Neural cell (in vitro differentiated cells): Measurements from ENCODE around the gene ZNF883. TPM values are rescaled to one million over a fixed set of nuclear protein-coding genes. Genes with fewer than 3 reads are reported as not detected.

Experiments
- H2AFZ ChIP-seq: fragments of 200-600, 300-800 bp; sonication (generic), shearing (Covaris generic); 2 replicates; pipeline ENCODE4 v1.6.0; 2014; ENCODE audit warnings: low read depth, mild to moderate bottlenecking, antibody characterized with exemption, low read length, moderate library complexity
- H3F3A ChIP-seq: fragments of 200-600 bp; shearing (Covaris generic); 2 replicates; pipeline ENCODE4 v1.6.1; 2016; ENCODE audit warnings: mild to moderate bottlenecking, moderate library complexity, mixed read lengths, antibody characterized with exemption, low read length; ENCODE audit not compliant: insufficient read depth, poor library complexity, severe bottlenecking
- H3K27ac ChIP-seq: fragments of 200-600, 300-800 bp; sonication (generic), shearing (Covaris generic); 2 replicates; pipeline ENCODE4 v1.5.1; 2014; ENCODE audit warnings: mild to moderate bottlenecking, low read length, moderate library complexity
- H3K27me3 ChIP-seq: fragments of 300-800, 200-600 bp; sonication (generic), shearing (Covaris generic); 2 replicates; pipeline ENCODE4 v1.6.0; 2014; ENCODE audit warnings: mild to moderate bottlenecking, low read depth, low read length, moderate library complexity; ENCODE audit not compliant: insufficient read depth
- H3K36me3 ChIP-seq: fragments of 300-800, 200-600 bp; sonication (generic), shearing (Covaris generic); 2 replicates; pipeline ENCODE4 v1.5.1; 2014; ENCODE audit warnings: mild to moderate bottlenecking, antibody characterized with exemption, low read length, moderate library complexity; ENCODE audit not compliant: insufficient read depth
- H3K4me2 ChIP-seq: fragments of 300-800, 200-600 bp; sonication (generic), shearing (Covaris generic); 2 replicates; pipeline ENCODE4 v1.6.0; 2014; ENCODE audit warnings: mild to moderate bottlenecking, low read length
- H3K4me3 ChIP-seq: fragments of 300-800, 200-600 bp; sonication (generic), shearing (Covaris generic); 2 replicates; pipeline ENCODE4 v1.5.1; 2014; ENCODE audit warnings: mild to moderate bottlenecking, low read length, moderate library complexity
- H3K79me2 ChIP-seq: fragments of 200-600 bp; shearing (Covaris generic); replicated peaks from 2 replicates; pipeline ENCODE4 v1.6.0; 2014; ENCODE audit warnings: mild to moderate bottlenecking, low read length, moderate library complexity; ENCODE audit not compliant: insufficient read depth
- H3K9ac ChIP-seq: fragments of 300-800, 200-600 bp; sonication (generic), shearing (Covaris generic); 2 replicates; pipeline ENCODE4 v1.6.1; 2016; ENCODE audit warnings: mild to moderate bottlenecking, low read length, mixed read lengths
- H3K9me2 ChIP-seq: fragments of 200-600 bp; shearing (Covaris generic); 2 replicates; pipeline ENCODE4 v1.6.1; 2016; ENCODE audit warnings: mild to moderate bottlenecking, low read length, mixed read lengths; ENCODE audit not compliant: insufficient read depth
- H3K9me3 ChIP-seq: fragments of 200-600, 300-800 bp; sonication (generic), shearing (Covaris generic); 2 replicates; pipeline ENCODE4 v1.6.1; 2016; ENCODE audit warnings: mild to moderate bottlenecking, mixed run types, low read length, moderate library complexity, mixed read lengths
- H4K20me1 ChIP-seq: fragments of 200-600 bp; shearing (Covaris generic); 2 replicates; pipeline ENCODE4 v1.6.1; 2016; ENCODE audit warnings: mild to moderate bottlenecking, mixed run types; ENCODE audit not compliant: insufficient read depth
- EP300 ChIP-seq: fragments of 450-650 bp; conservative IDR thresholded peaks from 2 replicates; pipeline ENCODE4 v1.6.1; 2014; ENCODE audit warnings: antibody characterized with exemption, mild to moderate bottlenecking, moderate library complexity; ENCODE audit not compliant: poor library complexity, severe bottlenecking
- EZH2 ChIP-seq: fragments of 200-600, 300-800 bp; shearing (Covaris generic), sonication (generic); IDR thresholded peaks from 2 replicates; pipeline ENCODE4 v1.6.1; 2014; ENCODE audit warnings: antibody characterized with exemption, low read length, borderline replicate concordance, mild to moderate bottlenecking; ENCODE audit not compliant: insufficient read depth, poor library complexity, severe bottlenecking
- MXI1 ChIP-seq: fragments of 450-650 bp; conservative IDR thresholded peaks from 2 replicates; pipeline ENCODE4 v1.6.1; 2014; ENCODE audit warnings: antibody characterized with exemption, mild to moderate bottlenecking; ENCODE audit not compliant: poor library complexity, severe bottlenecking
- POLR2AphosphoS5 ChIP-seq: IDR thresholded peaks from 2 replicates; pipeline ENCODE4 v1.6.1; 2012
- RAD21 ChIP-seq: fragments of 450-650 bp; conservative IDR thresholded peaks from 2 replicates; pipeline ENCODE4 v1.6.1; 2014; ENCODE audit warnings: antibody characterized with exemption, mild to moderate bottlenecking, moderate library complexity
- SMC3 ChIP-seq: fragments of 450-650 bp; conservative IDR thresholded peaks from 2 replicates; pipeline ENCODE4 v1.6.1; 2014; ENCODE audit warnings: antibody characterized with exemption, mild to moderate bottlenecking, moderate library complexity; ENCODE audit not compliant: poor library complexity
- TAF1 ChIP-seq: IDR thresholded peaks from 2 replicates; pipeline ENCODE4 v1.6.1; 2012; ENCODE audit warnings: low read depth
- polyA plus RNA-seq: library from polyadenylated mRNA; depleted of rRNA; stranded (reverse); fragments of >200 nt; gene quantifications from 2 replicates; pipeline ENCODE4 v1.2.3, GENCODE V29; 2014
- TF ChIP-seq, protein P1 (sequence below): IDR thresholded peaks from 2 replicates; pipeline ENCODE4 v1.6.1; 2012; ENCODE audit warnings: borderline replicate concordance
- TF ChIP-seq, protein P2 (sequence below): fragments of 450-650 bp; IDR thresholded peaks from 2 replicates; pipeline ENCODE4 v1.5.1; 2014; ENCODE audit warnings: antibody characterized with exemption, mild to moderate bottlenecking, moderate library complexity; ENCODE audit not compliant: poor library complexity, severe bottlenecking

The ZNF883 gene
- polyA plus RNA-seq, 1 donor from 2014 or later: 7.2 TPM

DNA sequence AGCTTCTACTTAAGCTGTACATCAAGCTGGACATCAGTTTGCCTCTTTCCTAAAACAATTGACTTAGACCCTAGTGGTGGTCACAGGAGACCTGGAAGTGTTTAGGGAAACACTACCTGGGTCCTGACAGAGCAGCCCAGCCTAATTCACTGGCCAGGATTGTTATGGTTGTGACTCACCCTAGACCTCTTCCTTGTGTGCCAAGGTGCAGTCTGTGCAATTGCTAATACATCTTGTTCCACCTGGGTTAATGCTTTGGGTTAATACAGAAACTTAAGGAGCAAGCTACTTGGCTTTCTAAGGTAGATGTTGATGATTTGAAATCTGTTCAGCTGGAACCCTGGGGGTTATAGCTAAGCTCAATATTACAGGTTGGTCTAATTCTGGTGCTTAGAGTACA is 72.6 kb downstream of the ZNF883 start:
- H3K27me3 ChIP-seq: no peaks in the 10 kb centered on the region
- H3K36me3 ChIP-seq: no peaks in the 10 kb centered on the region
- H2AFZ ChIP-seq: no peak overlapping the region
- no peaks in the 10 kb centered on the region for H3K9me3 ChIP-seq
- H3K9me2 ChIP-seq: no peaks in the 10 kb centered on the region
- no peak overlapping the region for H3K9ac ChIP-seq
- no peaks in the 10 kb centered on the region for H3K79me2 ChIP-seq
- H4K20me1 ChIP-seq: no peaks in the 10 kb centered on the region
- TF ChIP-seq EZH2: no peak
- no peak for TF ChIP-seq POLR2AphosphoS5
- TF ChIP-seq, protein P1, sequence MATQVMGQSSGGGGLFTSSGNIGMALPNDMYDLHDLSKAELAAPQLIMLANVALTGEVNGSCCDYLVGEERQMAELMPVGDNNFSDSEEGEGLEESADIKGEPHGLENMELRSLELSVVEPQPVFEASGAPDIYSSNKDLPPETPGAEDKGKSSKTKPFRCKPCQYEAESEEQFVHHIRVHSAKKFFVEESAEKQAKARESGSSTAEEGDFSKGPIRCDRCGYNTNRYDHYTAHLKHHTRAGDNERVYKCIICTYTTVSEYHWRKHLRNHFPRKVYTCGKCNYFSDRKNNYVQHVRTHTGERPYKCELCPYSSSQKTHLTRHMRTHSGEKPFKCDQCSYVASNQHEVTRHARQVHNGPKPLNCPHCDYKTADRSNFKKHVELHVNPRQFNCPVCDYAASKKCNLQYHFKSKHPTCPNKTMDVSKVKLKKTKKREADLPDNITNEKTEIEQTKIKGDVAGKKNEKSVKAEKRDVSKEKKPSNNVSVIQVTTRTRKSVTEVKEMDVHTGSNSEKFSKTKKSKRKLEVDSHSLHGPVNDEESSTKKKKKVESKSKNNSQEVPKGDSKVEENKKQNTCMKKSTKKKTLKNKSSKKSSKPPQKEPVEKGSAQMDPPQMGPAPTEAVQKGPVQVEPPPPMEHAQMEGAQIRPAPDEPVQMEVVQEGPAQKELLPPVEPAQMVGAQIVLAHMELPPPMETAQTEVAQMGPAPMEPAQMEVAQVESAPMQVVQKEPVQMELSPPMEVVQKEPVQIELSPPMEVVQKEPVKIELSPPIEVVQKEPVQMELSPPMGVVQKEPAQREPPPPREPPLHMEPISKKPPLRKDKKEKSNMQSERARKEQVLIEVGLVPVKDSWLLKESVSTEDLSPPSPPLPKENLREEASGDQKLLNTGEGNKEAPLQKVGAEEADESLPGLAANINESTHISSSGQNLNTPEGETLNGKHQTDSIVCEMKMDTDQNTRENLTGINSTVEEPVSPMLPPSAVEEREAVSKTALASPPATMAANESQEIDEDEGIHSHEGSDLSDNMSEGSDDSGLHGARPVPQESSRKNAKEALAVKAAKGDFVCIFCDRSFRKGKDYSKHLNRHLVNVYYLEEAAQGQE: no peak
- TF ChIP-seq, protein P2, sequence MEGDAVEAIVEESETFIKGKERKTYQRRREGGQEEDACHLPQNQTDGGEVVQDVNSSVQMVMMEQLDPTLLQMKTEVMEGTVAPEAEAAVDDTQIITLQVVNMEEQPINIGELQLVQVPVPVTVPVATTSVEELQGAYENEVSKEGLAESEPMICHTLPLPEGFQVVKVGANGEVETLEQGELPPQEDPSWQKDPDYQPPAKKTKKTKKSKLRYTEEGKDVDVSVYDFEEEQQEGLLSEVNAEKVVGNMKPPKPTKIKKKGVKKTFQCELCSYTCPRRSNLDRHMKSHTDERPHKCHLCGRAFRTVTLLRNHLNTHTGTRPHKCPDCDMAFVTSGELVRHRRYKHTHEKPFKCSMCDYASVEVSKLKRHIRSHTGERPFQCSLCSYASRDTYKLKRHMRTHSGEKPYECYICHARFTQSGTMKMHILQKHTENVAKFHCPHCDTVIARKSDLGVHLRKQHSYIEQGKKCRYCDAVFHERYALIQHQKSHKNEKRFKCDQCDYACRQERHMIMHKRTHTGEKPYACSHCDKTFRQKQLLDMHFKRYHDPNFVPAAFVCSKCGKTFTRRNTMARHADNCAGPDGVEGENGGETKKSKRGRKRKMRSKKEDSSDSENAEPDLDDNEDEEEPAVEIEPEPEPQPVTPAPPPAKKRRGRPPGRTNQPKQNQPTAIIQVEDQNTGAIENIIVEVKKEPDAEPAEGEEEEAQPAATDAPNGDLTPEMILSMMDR: no peak
- TF ChIP-seq TAF1: no peak
- no peak for TF ChIP-seq SMC3
- no peak for TF ChIP-seq EP300
- no peak for TF ChIP-seq RAD21
- TF ChIP-seq MXI1: no peak
- H3F3A ChIP-seq: no peaks in the 10 kb centered on the region
- no peak overlapping the region for H3K4me3 ChIP-seq
- no peak overlapping the region for H3K27ac ChIP-seq
- H3K4me2 ChIP-seq: no peak overlapping the region

DNA sequence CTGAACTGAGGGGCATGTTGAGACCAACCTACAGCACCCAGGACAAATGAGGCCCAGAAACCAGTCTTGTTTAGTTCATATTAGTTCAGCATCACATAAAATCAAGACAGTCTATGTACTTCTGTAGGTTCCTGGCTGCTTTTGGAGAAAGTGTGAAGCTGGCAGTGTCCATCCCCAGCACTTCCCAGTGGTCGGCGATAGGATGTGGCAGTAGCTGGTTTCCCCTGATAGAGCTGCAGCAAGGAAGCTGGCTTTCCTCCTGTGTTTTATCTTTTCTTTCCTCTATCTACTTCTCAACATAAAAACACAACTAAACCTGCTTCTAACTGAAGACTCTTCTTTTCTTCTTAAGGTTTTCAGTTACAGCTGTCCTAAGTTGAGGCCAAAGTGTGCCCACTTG is 78.3 kb downstream of the ZNF883 start:
- Histone ChIP-seq H2AFZ (no peak overlapping the region), H3K9me3 (no peaks in the 10 kb centered on the region), H3K36me3 (no peaks in the 10 kb centered on the region), H3K27me3 (no peaks in the 10 kb centered on the region), H3K4me3 (no peak overlapping the region), H3K9ac (no peak overlapping the region), H3K79me2 (no peaks in the 10 kb centered on the region), H4K20me1 (no peaks in the 10 kb centered on the region), H3K27ac (no peak overlapping the region), H3K9me2 (no peaks in the 10 kb centered on the region), H3F3A (no peaks in the 10 kb centered on the region), H3K4me2 (no peak overlapping the region)
- TF ChIP-seq, protein P1: no peak
- no peak for TF ChIP-seq RAD21
- TF ChIP-seq SMC3: no peak
- no peak for TF ChIP-seq TAF1
